A549 (cell line): ENCODE data around the gene LAMC1. TPM values are rescaled to one million over a fixed set of nuclear protein-coding genes. Genes with fewer than 3 reads are reported as not detected.

ENCODE experiments used
- ATAC-seq, 2 experiments: fragments of 200-7000 bp in 1 of 2; fragments of >200 bp in 1 of 2; cut with Nextera tagmentation in 1 of 2; cut with Tn5 transposase in 1 of 2; 3 replicates each; pipeline versions ENCODE4 v1.8.0 to v1.9.1; 2018 to 2020; ENCODE audit warnings: mild to moderate bottlenecking in 1 of 2, moderate library complexity in 1 of 2
- CTCF ChIA-PET: fragments of 300-600 bp; sonication (Branson Sonifier 250); formaldehyde crosslinking; extraction: SDS; loops from one replicate; lab custom pipeline; 2021; ENCODE audit warnings: antibody characterized with exemption, inconsistent platforms; lab: Yijun Ruan, JAX
- POLR2A ChIA-PET: fragments of 350-600 bp; formaldehyde crosslinking; extraction: SDS; loops from one replicate; lab custom pipeline; 2021; ENCODE audit warnings: antibody characterized with exemption, inconsistent platforms; lab: Yijun Ruan, JAX
- DNase-seq, 2 experiments: peaks; one replicate each; pipeline versions ENCODE4 v3.0.0 to v3.0.0-alpha.2; 2011 to 2016; ENCODE audit warnings: low read depth in 1 of 2, low spot score in 1 of 2
- FAIRE-seq: peaks from 2 replicates; lab custom pipeline; 2011; peaks lifted over from hg19 to GRCh38; lab: Jason Lieb, UNC
- H3K27ac ChIP-seq, 2 experiments: fragments of >200 bp; sonication (Bioruptor Twin); formaldehyde crosslinking; 3 replicates each; pipeline ENCODE4 v1.5.1; 2016 to 2017
- H3K4me1 ChIP-seq: fragments of >200 bp; sonication (Bioruptor Twin); formaldehyde crosslinking; 3 replicates; pipeline ENCODE4 v1.6.1; 2016
- H3K4me2 ChIP-seq: fragments of >200 bp; sonication (Bioruptor Twin); formaldehyde crosslinking; 3 replicates; pipeline ENCODE4 v1.6.1; 2016
- H3K4me3 ChIP-seq: fragments of >200 bp; sonication (Bioruptor Twin); formaldehyde crosslinking; 3 replicates; pipeline ENCODE4 v1.5.1; 2016
- H3K9me3 ChIP-seq: fragments of >200 bp; sonication (Bioruptor Twin); formaldehyde crosslinking; 3 replicates; pipeline ENCODE4 v1.6.1; 2016
- CBX8 ChIP-seq: fragments of 200-600 bp; sonication (generic); IDR thresholded peaks from 2 replicates; pipeline ENCODE4 v1.6.1; 2016
- EHMT2 ChIP-seq: fragments of 200-600 bp; sonication (generic); IDR thresholded peaks from 2 replicates; pipeline ENCODE4 v1.6.1; 2016; ENCODE audit warnings: antibody characterized with exemption, low read depth, mild to moderate bottlenecking, moderate library complexity
- HEYL ChIP-seq: fragments of 250-450 bp; sonication (Bioruptor Pico); IDR thresholded peaks from 2 replicates; pipeline ENCODE4 v1.8.0; 2021; ENCODE audit warnings: mild to moderate bottlenecking, moderate library complexity
- JUN ChIP-seq, 2 experiments: fragments of >200 bp; sonication (Bioruptor Twin); formaldehyde crosslinking; IDR thresholded peaks; 2 replicates in 1 of 2; 3 replicates in 1 of 2; pipeline ENCODE4 v1.6.1; 2016 to 2017
- KDM1A ChIP-seq: fragments of 200-600 bp; sonication (generic); IDR thresholded peaks from 2 replicates; pipeline ENCODE4 v1.6.1; 2016; ENCODE audit warnings: low read depth, mild to moderate bottlenecking
- KDM5A ChIP-seq: fragments of 200-600 bp; sonication (generic); IDR thresholded peaks from 2 replicates; pipeline ENCODE4 v1.6.1; 2016; ENCODE audit warnings: antibody characterized with exemption, mild to moderate bottlenecking
- MAFK ChIP-seq: fragments of 450-650 bp; IDR thresholded peaks from 2 replicates; pipeline ENCODE4 v1.6.1; 2014; ENCODE audit not compliant: partially characterized antibody
- MAZ ChIP-seq: fragments of 150-350 bp; IDR thresholded peaks from 2 replicates; pipeline ENCODE4 v1.6.1; 2014; ENCODE audit warnings: antibody characterized with exemption, low read depth, low read length, borderline replicate concordance
- NPAS2 ChIP-seq: fragments of 250-450 bp; sonication (Bioruptor Pico); IDR thresholded peaks from 2 replicates; pipeline ENCODE4 v1.8.0; 2022; ENCODE audit warnings: mild to moderate bottlenecking, moderate library complexity, borderline replicate concordance
- NR3C1 ChIP-seq: fragments of >200 bp; sonication (Bioruptor Twin); formaldehyde crosslinking; IDR thresholded peaks from 3 replicates; pipeline ENCODE4 v1.6.1; 2017
- PHF8 ChIP-seq: fragments of 200-600 bp; sonication (generic); IDR thresholded peaks from 2 replicates; pipeline ENCODE4 v1.6.1; 2016; ENCODE audit warnings: low read depth, mild to moderate bottlenecking, antibody characterized with exemption, moderate library complexity, borderline replicate concordance
- RCOR1 ChIP-seq: fragments of 150-350 bp; IDR thresholded peaks from 2 replicates; pipeline ENCODE4 v1.6.1; 2014; ENCODE audit warnings: antibody characterized with exemption, low read length, low read depth
- RNF2 ChIP-seq: fragments of 200-600 bp; sonication (generic); IDR thresholded peaks from 2 replicates; pipeline ENCODE4 v1.6.1; 2016; ENCODE audit warnings: low read depth, mild to moderate bottlenecking, antibody characterized with exemption, moderate library complexity, borderline replicate concordance
- SMC3 ChIP-seq: fragments of >200 bp; sonication (Bioruptor Twin); formaldehyde crosslinking; IDR thresholded peaks from 3 replicates; pipeline ENCODE4 v1.6.1; 2018; ENCODE audit warnings: inconsistent platforms
- WGBS: methylation state at CpG from one replicate; pipeline ENCODE4 v1.1.6; 2017; ENCODE audit errors: missing lambda C conversion rate; 5-methylcytosine and 5-hydroxymethylcytosine counted together
- polyA plus RNA-seq, 4 experiments: library from polyadenylated mRNA; depleted of rRNA in 3 of 4; stranded (reverse); fragments of >200 nt; fragmentation: RNase III in 1 of 4; extraction: RNeasy Plus Mini Kit Qiagen cat#74134 plus additional on column Dnase treatment in 1 of 4; gene quantifications; 2 replicates in 3 of 4; 3 replicates in 1 of 4; pipeline ENCODE4 v1.2.3, GENCODE V29; 2011 to 2017
- TF ChIP-seq, protein P1 (sequence below): fragments of >200 bp; sonication (Bioruptor Twin); formaldehyde crosslinking; IDR thresholded peaks from 3 replicates; pipeline ENCODE4 v1.5.1; 2016
- TF ChIP-seq, protein P2 (sequence below): fragments of 200-600 bp; sonication (generic); IDR thresholded peaks from 2 replicates; pipeline ENCODE4 v1.6.1; 2016; ENCODE audit warnings: antibody characterized with exemption, mild to moderate bottlenecking, moderate library complexity
- TF ChIP-seq, protein P3 (sequence below): fragments of 250-450 bp; sonication (Bioruptor Pico); IDR thresholded peaks from 2 replicates; pipeline ENCODE4 v1.5.0; 2021; ENCODE audit warnings: mild to moderate bottlenecking, moderate library complexity, borderline replicate concordance
- TF ChIP-seq, protein P4 (sequence below): IDR thresholded peaks from 2 replicates; pipeline ENCODE4 v1.6.1; 2012
- TF ChIP-seq, protein P5 (sequence below): fragments of 150-350 bp; IDR thresholded peaks from 2 replicates; pipeline ENCODE4 v1.6.1; 2014; ENCODE audit warnings: low read depth, mild to moderate bottlenecking, low read length

LAMC1 gene
- polyA plus RNA-seq, 2 of the 4 experiments (the other 2 are of a cell fraction) = 93.7 to 152 TPM

DNA sequence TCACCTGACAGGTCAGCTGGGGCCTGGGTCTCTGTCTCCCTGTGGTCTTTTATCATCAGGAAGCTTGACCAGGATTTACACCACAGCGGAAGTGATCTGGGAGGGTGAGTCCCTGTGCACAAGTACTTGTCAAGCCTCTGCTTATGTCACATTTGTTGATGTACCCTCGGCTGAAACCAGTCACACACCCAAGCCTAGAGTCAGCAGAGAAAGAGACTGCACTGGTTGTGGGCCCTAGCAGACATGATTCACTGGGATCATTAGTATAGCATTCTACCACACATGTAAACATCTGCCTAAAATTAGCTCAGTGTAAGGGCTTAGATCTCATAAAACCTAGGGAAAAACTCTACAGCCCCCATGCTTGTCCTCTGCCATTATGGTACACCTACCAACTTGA, 83.5 kb downstream of the LAMC1 start:
- no peak overlapping the region for H3K4me2 ChIP-seq

DNA sequence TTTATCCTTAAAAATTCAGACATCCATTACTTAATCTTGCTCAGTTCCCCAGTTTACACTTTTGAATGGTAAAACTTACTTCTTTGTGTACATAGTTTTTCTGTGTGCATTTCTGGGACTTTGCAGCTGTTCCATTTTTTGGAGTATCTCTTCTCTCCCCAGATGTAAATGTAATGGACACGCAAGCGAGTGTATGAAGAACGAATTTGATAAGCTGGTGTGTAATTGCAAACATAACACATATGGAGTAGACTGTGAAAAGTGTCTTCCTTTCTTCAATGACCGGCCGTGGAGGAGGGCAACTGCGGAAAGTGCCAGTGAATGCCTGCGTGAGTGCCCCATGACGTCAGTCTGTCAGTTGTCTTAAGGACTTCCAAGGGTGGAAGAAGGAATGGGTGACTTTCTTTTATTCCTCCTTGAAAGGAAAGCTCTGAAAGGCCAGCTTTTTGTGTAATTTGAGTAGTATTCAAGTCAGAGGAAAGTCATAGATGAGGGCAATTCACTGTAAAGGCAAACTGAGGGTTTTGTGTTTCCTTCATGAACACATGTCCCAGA, 87.2 kb downstream of the LAMC1 start:
- Histone ChIP-seq H3K4me3 (no peak overlapping the region), H3K4me2 (no peak overlapping the region), H3K9me3 (no peaks in the 10 kb centered on the region), H3K27ac (no peak overlapping the region), H3K4me1 (peaks cover 7% of the 10 kb centered on the region; the same call in 1 of the 3 replicates)
- FAIRE-seq (no peak), DNase-seq (no peak), ATAC-seq (no peak)
- TF ChIP-seq RNF2 (no peak), MAFK (no peak), NR3C1 (no peak), HEYL (CRISPR knock-in tag) (no peak), MAZ (no peak), JUN (IDR thresholded peaks at IDR 0.05) (no peak), EHMT2 (no peak), PHF8 (no peak), CBX8 (no peak), NPAS2 (no peak)
- TF ChIP-seq, protein P1, sequence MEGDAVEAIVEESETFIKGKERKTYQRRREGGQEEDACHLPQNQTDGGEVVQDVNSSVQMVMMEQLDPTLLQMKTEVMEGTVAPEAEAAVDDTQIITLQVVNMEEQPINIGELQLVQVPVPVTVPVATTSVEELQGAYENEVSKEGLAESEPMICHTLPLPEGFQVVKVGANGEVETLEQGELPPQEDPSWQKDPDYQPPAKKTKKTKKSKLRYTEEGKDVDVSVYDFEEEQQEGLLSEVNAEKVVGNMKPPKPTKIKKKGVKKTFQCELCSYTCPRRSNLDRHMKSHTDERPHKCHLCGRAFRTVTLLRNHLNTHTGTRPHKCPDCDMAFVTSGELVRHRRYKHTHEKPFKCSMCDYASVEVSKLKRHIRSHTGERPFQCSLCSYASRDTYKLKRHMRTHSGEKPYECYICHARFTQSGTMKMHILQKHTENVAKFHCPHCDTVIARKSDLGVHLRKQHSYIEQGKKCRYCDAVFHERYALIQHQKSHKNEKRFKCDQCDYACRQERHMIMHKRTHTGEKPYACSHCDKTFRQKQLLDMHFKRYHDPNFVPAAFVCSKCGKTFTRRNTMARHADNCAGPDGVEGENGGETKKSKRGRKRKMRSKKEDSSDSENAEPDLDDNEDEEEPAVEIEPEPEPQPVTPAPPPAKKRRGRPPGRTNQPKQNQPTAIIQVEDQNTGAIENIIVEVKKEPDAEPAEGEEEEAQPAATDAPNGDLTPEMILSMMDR = no peak
- TF ChIP-seq, protein P2, sequence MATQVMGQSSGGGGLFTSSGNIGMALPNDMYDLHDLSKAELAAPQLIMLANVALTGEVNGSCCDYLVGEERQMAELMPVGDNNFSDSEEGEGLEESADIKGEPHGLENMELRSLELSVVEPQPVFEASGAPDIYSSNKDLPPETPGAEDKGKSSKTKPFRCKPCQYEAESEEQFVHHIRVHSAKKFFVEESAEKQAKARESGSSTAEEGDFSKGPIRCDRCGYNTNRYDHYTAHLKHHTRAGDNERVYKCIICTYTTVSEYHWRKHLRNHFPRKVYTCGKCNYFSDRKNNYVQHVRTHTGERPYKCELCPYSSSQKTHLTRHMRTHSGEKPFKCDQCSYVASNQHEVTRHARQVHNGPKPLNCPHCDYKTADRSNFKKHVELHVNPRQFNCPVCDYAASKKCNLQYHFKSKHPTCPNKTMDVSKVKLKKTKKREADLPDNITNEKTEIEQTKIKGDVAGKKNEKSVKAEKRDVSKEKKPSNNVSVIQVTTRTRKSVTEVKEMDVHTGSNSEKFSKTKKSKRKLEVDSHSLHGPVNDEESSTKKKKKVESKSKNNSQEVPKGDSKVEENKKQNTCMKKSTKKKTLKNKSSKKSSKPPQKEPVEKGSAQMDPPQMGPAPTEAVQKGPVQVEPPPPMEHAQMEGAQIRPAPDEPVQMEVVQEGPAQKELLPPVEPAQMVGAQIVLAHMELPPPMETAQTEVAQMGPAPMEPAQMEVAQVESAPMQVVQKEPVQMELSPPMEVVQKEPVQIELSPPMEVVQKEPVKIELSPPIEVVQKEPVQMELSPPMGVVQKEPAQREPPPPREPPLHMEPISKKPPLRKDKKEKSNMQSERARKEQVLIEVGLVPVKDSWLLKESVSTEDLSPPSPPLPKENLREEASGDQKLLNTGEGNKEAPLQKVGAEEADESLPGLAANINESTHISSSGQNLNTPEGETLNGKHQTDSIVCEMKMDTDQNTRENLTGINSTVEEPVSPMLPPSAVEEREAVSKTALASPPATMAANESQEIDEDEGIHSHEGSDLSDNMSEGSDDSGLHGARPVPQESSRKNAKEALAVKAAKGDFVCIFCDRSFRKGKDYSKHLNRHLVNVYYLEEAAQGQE = no peak
- TF ChIP-seq, protein P3, sequence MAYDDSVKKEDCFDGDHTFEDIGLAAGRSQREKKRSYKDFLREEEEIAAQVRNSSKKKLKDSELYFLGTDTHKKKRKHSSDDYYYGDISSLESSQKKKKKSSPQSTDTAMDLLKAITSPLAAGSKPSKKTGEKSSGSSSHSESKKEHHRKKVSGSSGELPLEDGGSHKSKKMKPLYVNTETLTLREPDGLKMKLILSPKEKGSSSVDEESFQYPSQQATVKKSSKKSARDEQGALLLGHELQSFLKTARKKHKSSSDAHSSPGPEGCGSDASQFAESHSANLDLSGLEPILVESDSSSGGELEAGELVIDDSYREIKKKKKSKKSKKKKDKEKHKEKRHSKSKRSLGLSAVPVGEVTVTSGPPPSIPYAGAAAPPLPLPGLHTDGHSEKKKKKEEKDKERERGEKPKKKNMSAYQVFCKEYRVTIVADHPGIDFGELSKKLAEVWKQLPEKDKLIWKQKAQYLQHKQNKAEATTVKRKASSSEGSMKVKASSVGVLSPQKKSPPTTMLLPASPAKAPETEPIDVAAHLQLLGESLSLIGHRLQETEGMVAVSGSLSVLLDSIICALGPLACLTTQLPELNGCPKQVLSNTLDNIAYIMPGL (CRISPR knock-in tag) = no peak
- TF ChIP-seq, protein P4, sequence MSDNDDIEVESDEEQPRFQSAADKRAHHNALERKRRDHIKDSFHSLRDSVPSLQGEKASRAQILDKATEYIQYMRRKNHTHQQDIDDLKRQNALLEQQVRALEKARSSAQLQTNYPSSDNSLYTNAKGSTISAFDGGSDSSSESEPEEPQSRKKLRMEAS = no peak
- ChIA-PET CTCF (interaction anchor here (2.5 kb wide), 1 partner anchor 124 kb away, joined by 7 read pairs; no protein-coding TSS in a partner anchor), POLR2A (no interaction called here)
- 95% methylated on average over 8 of the region's 8 CpGs for WGBS

More for the DNA sequence above, 83.5 kb downstream of the LAMC1 start:
- ChIA-PET CTCF (interaction anchor here (1.5 kb wide), 1 partner anchor 128 kb away, joined by 4 read pairs; no protein-coding TSS in a partner anchor), POLR2A (no interaction called here)
- Histone ChIP-seq H3K4me3 (no peak overlapping the region), H3K9me3 (no peaks in the 10 kb centered on the region), H3K27ac (no peak overlapping the region), H3K4me1 (no peaks in the 10 kb centered on the region)
- WGBS = 80% methylated on average over 2 of the region's 2 CpGs
- TF ChIP-seq KDM5A (no peak), RCOR1 (no peak), KDM1A (no peak), SMC3 (no peak), HEYL (CRISPR knock-in tag) (no peak)
- TF ChIP-seq, protein P5, sequence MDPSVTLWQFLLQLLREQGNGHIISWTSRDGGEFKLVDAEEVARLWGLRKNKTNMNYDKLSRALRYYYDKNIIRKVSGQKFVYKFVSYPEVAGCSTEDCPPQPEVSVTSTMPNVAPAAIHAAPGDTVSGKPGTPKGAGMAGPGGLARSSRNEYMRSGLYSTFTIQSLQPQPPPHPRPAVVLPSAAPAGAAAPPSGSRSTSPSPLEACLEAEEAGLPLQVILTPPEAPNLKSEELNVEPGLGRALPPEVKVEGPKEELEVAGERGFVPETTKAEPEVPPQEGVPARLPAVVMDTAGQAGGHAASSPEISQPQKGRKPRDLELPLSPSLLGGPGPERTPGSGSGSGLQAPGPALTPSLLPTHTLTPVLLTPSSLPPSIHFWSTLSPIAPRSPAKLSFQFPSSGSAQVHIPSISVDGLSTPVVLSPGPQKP = no peak
- ATAC-seq = no peak
- no peak for FAIRE-seq
- no peak for DNase-seq
